ENCODE measurements around the gene POTEH. TPM values are rescaled to one million over a fixed set of nuclear protein-coding genes. Genes with fewer than 3 reads are reported as not detected.
"Not testable (repeated sequence)": the region's sequence is repeated elsewhere in the genome, so short reads cannot be mapped to it uniquely, and the experiment has no call there.

The POTEH gene
- total RNA-seq, 1 experiment from 2014 or later: not detected

GRCh38 chr22:15721884-15722283, 32.1 kb downstream of the POTEH start:
- DNase-seq (ENCODE audit: low read depth, low spot score): not testable (repeated sequence)

GRCh38 chr22:15729209-15729917, 39.5 kb downstream of the POTEH start:
- DNase-seq (ENCODE audit: low read depth, low spot score): peak; percentile 4
- in situ Hi-C loops (cut with HindIII; ENCODE audit: low pct_unique_long_range_greater_than_20kb, low sequenced_read_pairs): not testable (repeated sequence)

More at GRCh38 chr22:15721884-15722283, 32.1 kb downstream of the POTEH start:
- in situ Hi-C loops (cut with HindIII; ENCODE audit: low pct_unique_long_range_greater_than_20kb, low sequenced_read_pairs): not testable (repeated sequence)

GRCh38 chr22:15731023-15731422, 41.2 kb downstream of the POTEH start:
- DNase-seq (ENCODE audit: low read depth, low spot score); in situ Hi-C loops (cut with HindIII; ENCODE audit: low pct_unique_long_range_greater_than_20kb, low sequenced_read_pairs): not testable (repeated sequence)

DNA sequence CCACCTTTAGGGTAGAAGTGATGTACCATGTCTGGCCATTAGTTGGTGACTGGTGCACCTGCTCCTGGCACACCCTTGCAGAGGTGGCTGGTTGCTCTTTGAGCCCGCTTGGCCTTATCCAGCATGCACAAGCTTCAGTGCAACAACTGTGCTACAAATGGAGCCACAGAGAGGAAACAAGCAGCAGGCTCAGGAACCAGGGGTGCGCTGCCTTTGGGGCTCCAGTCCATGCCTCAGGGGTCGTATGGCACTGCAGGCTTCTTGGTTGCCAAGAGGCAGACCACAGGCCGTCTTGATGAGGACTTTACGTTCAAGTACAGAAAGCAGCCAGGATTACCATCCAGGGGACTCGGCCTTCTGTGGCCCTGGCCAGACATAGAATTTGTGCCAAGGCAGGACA, 44.6 kb downstream of the POTEH start:
- DNase-seq (ENCODE audit: low read depth, low spot score); in situ Hi-C loops (cut with HindIII; ENCODE audit: low pct_unique_long_range_greater_than_20kb, low sequenced_read_pairs): not testable (repeated sequence)

GRCh38 chr22:15738157-15738908, 48.5 kb downstream of the POTEH start:
- in situ Hi-C loops (cut with HindIII; ENCODE audit: low pct_unique_long_range_greater_than_20kb, low sequenced_read_pairs): not testable (repeated sequence)

GRCh38 chr22:15738909-15739391, 49.1 kb downstream of the POTEH start:
- in situ Hi-C loops (cut with HindIII; ENCODE audit: low pct_unique_long_range_greater_than_20kb, low sequenced_read_pairs); DNase-seq (ENCODE audit: low read depth, low spot score): not testable (repeated sequence)

More at GRCh38 chr22:15738157-15738908, 48.5 kb downstream of the POTEH start:
- DNase-seq (ENCODE audit: low read depth, low spot score): not testable (repeated sequence)

- in situ Hi-C loops (cut with HindIII; ENCODE audit: low pct_unique_long_range_greater_than_20kb, low sequenced_read_pairs); DNase-seq (ENCODE audit: low read depth, low spot score): not testable (repeated sequence)
Measured at GRCh38 chr22:15747636-15748323, 58.0 kb downstream of the POTEH start.

DNA sequence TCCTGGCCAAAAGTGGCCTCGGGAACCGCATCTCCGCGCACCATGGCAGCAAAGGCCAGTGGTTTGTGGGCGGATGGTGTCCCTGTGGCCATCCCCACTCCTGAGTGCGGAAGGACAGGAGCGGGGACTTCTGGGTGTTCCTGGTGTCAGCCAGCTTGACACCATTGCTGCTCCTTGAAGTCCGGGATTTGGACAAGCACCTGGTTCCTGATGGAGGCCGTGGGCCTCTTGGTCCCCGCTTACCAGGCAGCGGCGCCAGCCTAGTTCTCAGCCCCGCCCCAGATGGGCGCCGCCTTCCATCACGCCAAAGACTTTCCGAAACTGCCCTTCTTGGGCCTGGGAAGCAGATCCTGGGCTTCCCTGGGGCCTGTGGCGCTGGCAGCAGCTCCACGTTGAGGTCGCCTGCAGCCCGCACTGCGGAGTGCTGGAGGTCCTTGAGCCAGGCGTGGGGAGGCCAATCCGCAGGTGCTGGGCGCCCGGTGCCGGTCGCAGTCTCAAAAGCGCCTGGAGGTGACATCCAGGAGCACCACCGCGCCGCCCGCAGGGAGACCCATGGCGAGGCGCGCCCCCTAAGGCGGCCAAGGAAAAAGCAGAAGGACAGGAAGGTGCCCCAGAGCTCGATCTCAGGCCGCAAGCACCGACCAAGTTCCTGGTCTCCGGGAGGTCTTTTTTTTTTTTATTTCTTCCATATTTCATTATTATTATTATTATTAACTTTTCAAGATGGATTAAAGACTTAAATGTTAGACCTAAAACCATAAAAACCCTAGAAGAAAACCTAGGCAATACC, 59.5 kb downstream of the POTEH start:
- in situ Hi-C loops (cut with HindIII; ENCODE audit: low pct_unique_long_range_greater_than_20kb, low sequenced_read_pairs): not testable (repeated sequence)

GRCh38 chr22:15759443-15760097, 69.7 kb downstream of the POTEH start:
- DNase-seq (ENCODE audit: low read depth, low spot score); in situ Hi-C loops (cut with HindIII; ENCODE audit: low pct_unique_long_range_greater_than_20kb, low sequenced_read_pairs): not testable (repeated sequence)

More for the DNA sequence above, 59.5 kb downstream of the POTEH start:
- not testable (repeated sequence) for DNase-seq (ENCODE audit: low read depth, low spot score)

DNA sequence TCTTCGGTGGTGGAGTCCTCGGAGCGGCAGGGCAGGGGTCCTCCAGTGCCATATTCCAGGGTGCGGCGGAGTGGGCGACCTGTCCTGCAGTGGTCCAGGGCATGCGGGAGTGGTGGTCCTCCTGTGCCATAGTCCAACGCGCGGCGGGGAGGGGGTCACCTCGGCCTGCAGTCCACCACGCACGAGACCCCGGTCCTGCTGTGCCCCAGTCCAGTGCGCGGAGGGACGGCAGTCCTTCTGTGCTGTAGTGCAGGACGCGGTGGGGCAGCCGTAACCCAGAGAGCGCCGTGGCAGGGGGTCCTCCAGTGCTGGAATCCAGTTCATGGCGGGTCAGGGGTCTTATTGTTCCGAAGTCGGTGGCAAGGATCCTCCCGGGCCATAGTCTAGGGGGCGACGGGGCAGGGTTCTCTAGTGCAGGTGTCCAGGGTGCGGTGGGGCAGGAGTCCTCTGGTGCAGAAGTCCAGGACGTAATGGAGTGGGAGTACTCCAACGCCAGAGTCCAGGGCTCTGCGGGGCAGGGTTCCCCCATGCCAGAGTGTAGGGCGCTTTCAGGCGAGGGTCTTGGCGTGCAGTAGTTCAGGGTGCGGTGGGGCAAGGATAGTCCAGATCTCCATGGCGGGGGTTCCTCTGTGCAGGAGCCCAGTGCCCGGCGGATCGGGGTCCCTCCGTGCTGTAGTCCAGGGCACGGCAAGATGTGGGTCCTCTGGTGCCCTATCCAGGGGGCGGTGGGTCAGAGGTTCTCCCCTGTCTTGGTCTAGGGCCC, 70.7 kb downstream of the POTEH start:
- in situ Hi-C loops (cut with HindIII; ENCODE audit: low pct_unique_long_range_greater_than_20kb, low sequenced_read_pairs); DNase-seq (ENCODE audit: low read depth, low spot score): not testable (repeated sequence)

DNA sequence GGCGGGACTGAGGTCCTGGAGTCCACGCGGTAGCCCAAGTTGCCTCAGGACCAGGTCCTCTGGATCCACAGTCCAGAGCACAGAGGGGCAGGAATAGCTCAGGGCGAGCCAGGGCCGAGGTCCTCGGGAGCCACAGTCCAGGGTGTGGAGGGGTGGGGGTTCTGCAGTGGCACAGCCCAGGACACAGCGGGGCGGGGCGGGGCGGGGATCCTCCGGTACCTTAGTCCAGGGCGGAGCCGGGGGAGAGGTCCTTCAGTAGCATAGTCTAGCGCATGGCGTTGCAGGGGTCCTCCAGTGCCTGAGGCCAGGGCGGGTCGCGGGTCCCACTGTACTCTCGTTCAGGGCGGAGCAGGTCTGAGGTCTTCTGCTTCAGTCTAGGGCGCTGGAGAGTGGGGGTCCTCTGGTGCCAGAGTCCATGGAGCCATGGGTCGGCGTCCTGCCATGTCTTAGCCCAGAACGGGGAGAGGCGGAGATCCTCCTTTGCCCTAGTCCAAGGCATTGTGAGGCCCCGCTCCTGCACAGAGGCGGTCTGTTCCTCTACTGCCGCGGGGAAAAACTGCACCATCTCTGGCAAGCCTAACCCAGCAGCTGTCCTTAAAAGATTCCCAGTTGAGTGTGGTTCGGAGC, 71.4 kb downstream of the POTEH start:
- DNase-seq (ENCODE audit: low read depth, low spot score); in situ Hi-C loops (cut with HindIII; ENCODE audit: low pct_unique_long_range_greater_than_20kb, low sequenced_read_pairs): not testable (repeated sequence)

- in situ Hi-C loops (cut with HindIII; ENCODE audit: low pct_unique_long_range_greater_than_20kb, low sequenced_read_pairs); DNase-seq (ENCODE audit: low read depth, low spot score): not testable (repeated sequence)
Measured at GRCh38 chr22:15763559-15763958, 73.7 kb downstream of the POTEH start.
